H9 (cell line): ENCODE data around the gene IMP3. TPM values are rescaled to one million over a fixed set of nuclear protein-coding genes. Genes with fewer than 3 reads are reported as not detected.
A peak's percentile ranks its signal among the peaks of the same experiment; 100 is the strongest.
"Not testable (repeated sequence)": the region's sequence is repeated elsewhere in the genome, so short reads cannot be mapped to it uniquely, and the experiment has no call there.

Source experiments
- DNase-seq: peaks from one replicate; pipeline ENCODE4 v3.0.0-alpha.2; 2017
- H2AFZ ChIP-seq: one replicate; pipeline ENCODE4 v1.6.1; 2013; ENCODE audit warnings: mild to moderate bottlenecking, low read length, control low read depth, moderate library complexity
- H2AK5ac ChIP-seq: 2 replicates; pipeline ENCODE4 v1.6.1; 2013; ENCODE audit warnings: low read length, control low read depth, mixed read lengths; ENCODE audit not compliant: insufficient read length
- H2BK120ac ChIP-seq: one replicate; pipeline ENCODE4 v1.6.1; 2013; ENCODE audit warnings: low read depth, mild to moderate bottlenecking, low read length, control low read depth, inconsistent platforms; ENCODE audit not compliant: poor library complexity, severe bottlenecking
- H2BK12ac ChIP-seq: 2 replicates; pipeline ENCODE4 v1.6.1; 2013; ENCODE audit warnings: low read length, control low read depth, mixed read lengths, low read depth; ENCODE audit not compliant: insufficient read length
- H2BK15ac ChIP-seq: 2 replicates; pipeline ENCODE4 v1.6.1; 2013; ENCODE audit warnings: low read depth, low read length, control low read depth
- H2BK20ac ChIP-seq: one replicate; pipeline ENCODE4 v1.6.1; 2013; ENCODE audit warnings: low read depth, mild to moderate bottlenecking, low read length, control low read depth, inconsistent platforms; ENCODE audit not compliant: poor library complexity, severe bottlenecking
- H2BK5ac ChIP-seq: 2 replicates; pipeline ENCODE4 v1.6.1; 2013; ENCODE audit warnings: low read length, control low read depth, mixed read lengths; ENCODE audit not compliant: insufficient read length
- H3K14ac ChIP-seq: 2 replicates; pipeline ENCODE4 v1.6.1; 2013; ENCODE audit warnings: low read length, control low read depth; ENCODE audit not compliant: insufficient read depth
- H3K18ac ChIP-seq: 2 replicates; pipeline ENCODE4 v1.6.1; 2013; ENCODE audit warnings: low read depth, mild to moderate bottlenecking, mixed read lengths, low read length, control low read depth; ENCODE audit not compliant: insufficient read length
- H3K23ac ChIP-seq: 2 replicates; pipeline ENCODE4 v1.6.1; 2013; ENCODE audit warnings: low read length, control low read depth, mixed read lengths, low read depth; ENCODE audit not compliant: insufficient read length
- H3K23me2 ChIP-seq: 2 replicates; pipeline ENCODE4 v1.6.1; 2013; ENCODE audit warnings: low read depth, mild to moderate bottlenecking, mixed read lengths, low read length, control low read depth; ENCODE audit not compliant: insufficient read length, poor library complexity, severe bottlenecking
- H3K27ac ChIP-seq: 2 replicates; pipeline ENCODE4 v1.5.1; 2013; ENCODE audit warnings: low read length, control low read depth, mixed read lengths, low read depth; ENCODE audit not compliant: insufficient read length
- H3K27me3 ChIP-seq: 2 replicates; pipeline ENCODE4 v1.6.1; 2013; ENCODE audit warnings: low read length, control low read depth, inconsistent platforms; ENCODE audit not compliant: insufficient read depth
- H3K4ac ChIP-seq: 2 replicates; pipeline ENCODE4 v1.6.1; 2013; ENCODE audit warnings: low read depth, mild to moderate bottlenecking, control low read depth, inconsistent platforms, low read length, moderate library complexity
- H3K4me1 ChIP-seq: 2 replicates; pipeline ENCODE4 v1.6.1; 2013; ENCODE audit warnings: low read length, control low read depth, inconsistent platforms; ENCODE audit not compliant: insufficient read depth
- H3K4me2 ChIP-seq: 2 replicates; pipeline ENCODE4 v1.6.1; 2013; ENCODE audit warnings: low read length, control low read depth, mixed read lengths; ENCODE audit not compliant: insufficient read length, insufficient read depth
- H3K56ac ChIP-seq: 2 replicates; pipeline ENCODE4 v1.6.1; 2013; ENCODE audit warnings: low read depth, mild to moderate bottlenecking, mixed read lengths, low read length, control low read depth; ENCODE audit not compliant: insufficient read length
- H3K79me1 ChIP-seq: 2 replicates; pipeline ENCODE4 v1.6.1; 2013; ENCODE audit warnings: low read depth, mild to moderate bottlenecking, moderate library complexity, low read length, control low read depth, inconsistent platforms; ENCODE audit not compliant: insufficient read depth, poor library complexity, severe bottlenecking
- H3K79me2 ChIP-seq: 2 replicates; pipeline ENCODE4 v1.6.1; 2013; ENCODE audit warnings: low read length, control low read depth, inconsistent platforms; ENCODE audit not compliant: insufficient read depth
- H3K9ac ChIP-seq: 2 replicates; pipeline ENCODE4 v1.6.1; 2013; ENCODE audit warnings: low read length, control low read depth, mixed read lengths; ENCODE audit not compliant: insufficient read length; ENCODE audit errors: extremely low read depth
- H3K9me3 ChIP-seq: one replicate; pipeline ENCODE4 v1.6.1; 2013; ENCODE audit warnings: low read depth, low read length, inconsistent platforms; ENCODE audit not compliant: control insufficient read depth
- H3T11ph ChIP-seq: one replicate; pipeline ENCODE4 v1.6.1; 2013; ENCODE audit warnings: mild to moderate bottlenecking, low read length, control low read depth, inconsistent platforms
- H4K20me1 ChIP-seq: one replicate; pipeline ENCODE4 v1.6.1; 2013; ENCODE audit not compliant: control insufficient read depth, insufficient read length, insufficient read depth
- H4K5ac ChIP-seq: 2 replicates; pipeline ENCODE4 v1.6.1; 2013; ENCODE audit warnings: low read depth, mild to moderate bottlenecking, mixed read lengths, low read length, control low read depth; ENCODE audit not compliant: insufficient read length
- H4K8ac ChIP-seq: replicated peaks from 2 replicates; pipeline ENCODE4 v1.6.1; 2013; ENCODE audit warnings: low read length, control low read depth, mixed read lengths, low read depth; ENCODE audit not compliant: insufficient read length
- H4K91ac ChIP-seq: 2 replicates; pipeline ENCODE4 v1.6.1; 2013; ENCODE audit warnings: low read depth, mild to moderate bottlenecking, moderate library complexity, mixed read lengths, low read length, control low read depth; ENCODE audit not compliant: insufficient read length
- H3K27ac Mint-ChIP-seq, 3 experiments: 2 replicates in 2 of 3; 3 replicates in 1 of 3; pipeline ENCODE4 v1.8.0; 2020 to 2021; ENCODE audit warnings: mixed read lengths in 3 of 3, mild to moderate bottlenecking in 1 of 3, moderate library complexity in 1 of 3
- H3K27me3 Mint-ChIP-seq: 2 replicates; pipeline ENCODE4 v1.8.0; 2021; ENCODE audit warnings: low read depth, mild to moderate bottlenecking, moderate library complexity, mixed read lengths
- H3K36me3 Mint-ChIP-seq, 3 experiments: 2 replicates in 2 of 3; 3 replicates in 1 of 3; pipeline ENCODE4 v1.8.0; 2020 to 2021; ENCODE audit warnings: low read depth in 3 of 3, mixed read lengths in 3 of 3; ENCODE audit not compliant: insufficient read depth in 1 of 3
- H3K4me1 Mint-ChIP-seq, 2 experiments: 2 replicates each; pipeline ENCODE4 v1.8.0; 2020; ENCODE audit warnings: mixed read lengths in 2 of 2
- H3K4me3 Mint-ChIP-seq, 2 experiments: 2 replicates in 1 of 2; 3 replicates in 1 of 2; pipeline ENCODE4 v1.8.0; 2020 to 2021; ENCODE audit warnings: mild to moderate bottlenecking in 2 of 2, mixed read lengths in 2 of 2, moderate library complexity in 1 of 2
- H3K9me3 Mint-ChIP-seq, 2 experiments: 2 replicates in 1 of 2; 3 replicates in 1 of 2; pipeline ENCODE4 v1.8.0; 2020; ENCODE audit warnings: mild to moderate bottlenecking in 2 of 2, mixed read lengths in 2 of 2, moderate library complexity in 1 of 2
- CTCF ChIP-seq: fragments of 200-600 bp; sonication (generic); conservative IDR thresholded peaks from 3 replicates; pipeline ENCODE4 v1.8.0; 2021; ENCODE audit warnings: antibody characterized with exemption, mild to moderate bottlenecking
- WGBS: extraction: QIAGEN DNeasy Blood & Tissue Kit; methylation state at CpG from one replicate; pipeline ENCODE4 v1.1.7; 2013; ENCODE audit warnings: missing lambda C conversion rate, low lambda C conversion rate, mixed read lengths; ENCODE audit not compliant: insufficient read length; ENCODE audit errors: extremely low coverage; 5-methylcytosine and 5-hydroxymethylcytosine counted together
- total RNA-seq: library from RNA; stranded (reverse); gene quantifications from 2 replicates; pipeline ENCODE4 v1.2.1, GENCODE V29; 2021

IMP3 gene
- total RNA-seq, 1 experiment from 2014 or later = 97.9 TPM

GRCh38 chr15:75680007-75680789 lies 40.2 kb upstream of the IMP3 start:
- Histone ChIP-seq H4K20me1 (no peaks in the 10 kb centered on the region), H4K5ac (no peak overlapping the region), H3K9ac (no peak overlapping the region), H3K79me2 (no peaks in the 10 kb centered on the region), H4K8ac (no peak overlapping the region), H3K9me3 (no peaks in the 10 kb centered on the region), H3K4me2 (no peak overlapping the region), H2AFZ (no peak overlapping the region), H4K91ac (no peak overlapping the region), H3K18ac (no peak overlapping the region), H3T11ph (no peak overlapping the region), H2AK5ac (no peak overlapping the region), H3K4me1 (no peaks in the 10 kb centered on the region), H3K14ac (no peak overlapping the region), H3K56ac (no peak overlapping the region), H2BK5ac (no peak overlapping the region), H3K23me2 (no peaks in the 10 kb centered on the region), H2BK120ac (no peak overlapping the region), H3K23ac (no peak overlapping the region), H2BK15ac (no peak overlapping the region), H3K27me3 (no peaks in the 10 kb centered on the region), H3K79me1 (no peaks in the 10 kb centered on the region), H3K4ac (no peak overlapping the region), H2BK20ac (no peak overlapping the region), H3K27ac (no peak overlapping the region), H2BK12ac (no peak overlapping the region)
- WGBS = no CpG with 5 or more reads among the region's 11 CpGs
- no peak for DNase-seq
- Mint-ChIP-seq H3K27ac (peak overlapping the region in 2 of 3 experiments; percentile 44; a peak in 2 of 7 replicates), H3K4me3 (no peak overlapping the region), H3K27me3 (peaks cover 5% of the 10 kb centered on the region), H3K4me1 (peaks cover 16 to 32% of the 10 kb centered on the region in 2 experiments), H3K9me3 (no peaks in the 10 kb centered on the region), H3K36me3 (no peaks in the 10 kb centered on the region)
- no peak for TF ChIP-seq CTCF

- H4K5ac ChIP-seq, H3K4ac ChIP-seq, H3K4me3 Mint-ChIP-seq, H2BK120ac ChIP-seq, H3K23ac ChIP-seq, H3K23me2 ChIP-seq, H3K56ac ChIP-seq, H3K4me2 ChIP-seq, H2BK20ac ChIP-seq, H3K27me3 ChIP-seq, H3T11ph ChIP-seq, H3K36me3 Mint-ChIP-seq, H3K27ac ChIP-seq, H3K79me2 ChIP-seq, H3K79me1 ChIP-seq, H2BK5ac ChIP-seq, H2BK12ac ChIP-seq, H3K4me1 ChIP-seq, H3K9me3 ChIP-seq, H4K8ac ChIP-seq, H2BK15ac ChIP-seq, H3K27me3 Mint-ChIP-seq, H2AK5ac ChIP-seq, H3K9me3 Mint-ChIP-seq, H4K91ac ChIP-seq, DNase-seq, H3K18ac ChIP-seq, H3K9ac ChIP-seq, H2AFZ ChIP-seq, H4K20me1 ChIP-seq, H3K14ac ChIP-seq: not testable (repeated sequence)
- H3K27ac Mint-ChIP-seq = peak overlapping the region in 1 of 3 experiments; percentile 13; a peak in 1 of 7 replicates
- WGBS = no CpG with 5 or more reads among the region's 6 CpGs
- peaks cover 16 to 30% of the 10 kb centered on the region in 2 experiments for H3K4me1 Mint-ChIP-seq
These were observed 38.3 kb upstream of the IMP3 start for GRCh38 chr15:75678324-75678690.
